ENCODE results near the gene OBP2B.
"Not testable (repeated sequence)": the region's sequence is repeated elsewhere in the genome, so short reads cannot be mapped to it uniquely, and the experiment has no call there.

OBP2B gene

DNA sequence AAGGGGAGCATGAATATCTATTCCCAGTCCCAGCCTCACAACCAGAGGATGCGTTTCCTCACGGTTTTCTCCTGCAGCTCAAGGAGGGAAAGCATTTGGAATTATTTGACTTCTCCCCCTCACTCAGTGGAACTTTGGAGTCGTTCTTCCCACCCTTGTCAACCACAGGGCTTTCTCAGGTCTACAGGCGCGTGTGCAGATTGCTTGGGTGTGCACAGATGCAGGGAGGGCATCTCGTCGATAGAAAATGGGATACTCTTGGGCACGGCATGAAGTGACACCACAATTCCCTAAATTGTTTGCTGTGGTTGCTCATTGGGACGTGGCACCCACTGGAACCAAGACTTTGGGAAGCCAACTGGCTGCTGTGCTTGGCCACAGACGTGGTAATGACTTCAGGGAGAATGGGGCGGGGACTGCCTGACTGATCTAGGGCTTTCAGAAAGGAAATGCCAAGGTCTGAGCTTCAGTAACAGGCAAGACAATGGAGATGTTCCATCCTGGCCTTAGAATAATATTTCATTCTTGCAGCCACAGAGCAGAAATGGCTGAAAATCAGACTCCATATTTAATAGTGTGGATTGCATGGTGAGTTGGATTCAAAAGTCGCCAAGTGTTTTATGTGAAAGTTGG lies 12.2 kb upstream of the OBP2B start:
- no peak for DNase-seq (ENCODE audit: low spot score)

DNA sequence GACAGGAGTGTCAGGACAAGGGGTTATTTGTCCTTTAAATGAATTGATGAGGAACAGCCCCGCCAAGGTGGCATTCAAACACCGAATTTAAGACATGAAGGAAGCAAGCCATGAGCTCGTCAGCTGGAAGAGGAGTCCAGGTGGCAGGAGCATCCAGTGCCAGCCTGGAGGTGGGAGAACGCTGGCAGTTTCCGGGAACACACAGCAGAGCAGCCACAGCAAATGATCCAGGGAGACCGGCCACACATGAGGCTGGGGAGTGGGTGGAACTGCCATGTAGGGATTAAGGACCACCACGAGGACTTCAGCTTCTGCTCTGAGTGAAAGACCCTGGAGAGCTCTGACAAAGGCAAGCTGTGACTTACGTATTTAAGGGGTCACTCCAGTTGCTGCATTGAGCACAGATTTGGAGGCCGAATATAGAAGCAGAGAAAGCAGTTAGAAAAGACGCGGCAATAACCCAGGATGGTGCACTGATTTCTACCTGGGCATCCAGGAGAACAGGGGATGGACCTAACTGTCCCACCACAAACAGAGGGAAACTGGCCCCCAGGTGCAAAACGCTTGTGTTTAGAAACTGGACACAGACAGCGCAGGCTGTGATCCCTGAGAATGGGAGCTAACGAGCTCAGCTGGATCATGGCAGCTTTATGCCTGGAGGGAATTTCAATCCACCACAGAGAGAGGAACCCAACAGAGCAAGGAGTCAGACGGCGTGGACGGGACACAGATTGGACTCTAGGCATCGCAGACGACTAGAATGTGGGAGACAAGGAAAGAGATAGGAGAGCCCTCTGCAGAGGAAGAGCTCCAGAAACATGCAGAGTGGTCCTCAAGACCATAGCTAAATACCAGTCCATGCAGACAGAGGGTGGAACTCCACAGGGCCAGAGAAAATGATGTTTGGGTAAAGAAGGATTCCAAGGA lies 9.3 kb upstream of the OBP2B start:
- not testable (repeated sequence) for DNase-seq (ENCODE audit: low spot score)

DNA sequence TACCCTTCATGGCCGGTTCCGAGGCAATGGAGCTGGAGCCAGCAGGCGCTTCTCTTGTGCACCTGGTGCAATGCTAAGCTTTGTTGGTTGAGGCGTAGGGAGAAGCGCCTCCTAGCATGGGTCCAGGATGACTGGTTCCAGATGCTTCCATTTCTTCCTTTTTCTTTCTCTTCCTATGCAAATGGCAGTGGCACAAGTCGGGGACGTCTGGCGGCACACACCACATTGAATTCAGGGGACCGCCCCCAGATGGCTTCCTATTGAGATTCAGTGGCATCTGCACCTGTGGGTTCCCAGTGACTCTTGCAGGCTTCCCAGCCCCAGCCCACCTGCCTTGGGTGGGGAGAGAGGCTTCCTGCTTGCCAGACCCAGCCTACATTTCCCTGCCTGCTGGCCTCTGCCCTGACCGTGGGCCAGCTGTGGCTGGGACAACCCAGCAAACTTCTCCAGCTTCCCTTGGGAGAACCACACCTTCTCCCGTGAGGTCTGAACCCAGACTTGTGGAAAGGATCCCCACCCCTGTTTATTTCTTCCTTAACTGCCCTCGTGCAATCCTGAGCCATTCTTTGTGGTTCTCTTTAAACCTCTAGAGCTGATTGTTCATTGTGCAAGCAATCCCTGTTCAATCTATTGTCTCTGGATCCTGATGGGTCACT lies 8.4 kb upstream of the OBP2B start:
- not testable (repeated sequence) for DNase-seq (ENCODE audit: low spot score)

DNA sequence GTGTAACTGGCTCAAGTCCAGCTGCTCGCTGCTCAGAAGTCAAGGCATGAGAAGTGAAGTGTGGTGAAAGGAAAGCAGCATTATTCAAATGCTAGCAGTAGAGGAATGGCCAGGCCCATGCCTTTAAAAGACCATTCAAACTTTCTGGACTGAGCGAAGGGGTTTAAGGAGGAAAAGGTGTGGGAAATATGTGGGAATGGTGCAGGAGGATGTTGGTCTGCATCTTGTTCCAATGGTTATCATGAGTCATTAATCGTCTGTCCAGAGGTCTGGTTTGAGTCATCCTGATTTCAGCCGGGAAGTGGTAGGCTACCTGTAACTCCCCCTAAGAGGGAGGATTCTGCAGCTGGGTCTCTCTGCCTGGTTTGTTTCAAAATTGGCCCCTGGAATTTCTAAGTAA lies 5.2 kb upstream of the OBP2B start:
- not testable (repeated sequence) for DNase-seq (ENCODE audit: low spot score)

DNA sequence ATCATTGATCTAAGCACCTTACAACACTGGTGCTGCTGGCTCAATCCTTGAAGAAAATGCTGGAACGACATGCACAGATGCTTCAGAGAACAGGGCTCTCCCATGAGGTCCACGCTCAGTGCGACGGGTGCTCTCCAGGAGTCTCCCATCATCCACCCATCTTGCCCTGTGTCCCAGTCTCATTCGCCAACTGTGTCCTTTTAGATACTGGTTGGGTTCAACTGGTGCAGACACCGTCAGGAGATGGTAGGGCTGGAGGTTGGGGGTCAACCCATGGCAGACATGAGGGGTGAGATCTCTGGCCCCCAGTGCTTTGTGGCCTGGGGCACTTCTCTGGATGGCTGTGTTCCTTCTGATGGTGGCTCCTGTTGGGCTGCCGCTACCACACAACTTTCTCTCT lies 1.6 kb upstream of the OBP2B start:
- no peak for DNase-seq (ENCODE audit: low spot score)

DNA sequence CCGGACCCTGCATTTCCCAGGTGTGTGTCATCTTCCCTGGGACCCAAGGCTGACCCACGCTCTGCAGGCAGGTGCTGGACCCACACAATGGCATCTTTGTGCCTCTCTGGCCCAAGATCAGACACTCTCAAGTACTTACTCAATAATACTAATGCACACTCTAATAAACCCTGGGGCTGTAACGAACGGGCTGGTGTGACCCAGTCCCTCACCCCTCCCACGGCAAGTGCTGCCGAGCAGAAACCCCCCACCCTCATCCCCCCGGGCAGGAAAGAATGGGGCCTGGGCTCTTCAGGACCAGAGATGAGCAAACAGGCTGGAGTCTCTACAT lies 1.1 kb upstream of the OBP2B start:
- no peak for DNase-seq (ENCODE audit: low spot score)

DNA sequence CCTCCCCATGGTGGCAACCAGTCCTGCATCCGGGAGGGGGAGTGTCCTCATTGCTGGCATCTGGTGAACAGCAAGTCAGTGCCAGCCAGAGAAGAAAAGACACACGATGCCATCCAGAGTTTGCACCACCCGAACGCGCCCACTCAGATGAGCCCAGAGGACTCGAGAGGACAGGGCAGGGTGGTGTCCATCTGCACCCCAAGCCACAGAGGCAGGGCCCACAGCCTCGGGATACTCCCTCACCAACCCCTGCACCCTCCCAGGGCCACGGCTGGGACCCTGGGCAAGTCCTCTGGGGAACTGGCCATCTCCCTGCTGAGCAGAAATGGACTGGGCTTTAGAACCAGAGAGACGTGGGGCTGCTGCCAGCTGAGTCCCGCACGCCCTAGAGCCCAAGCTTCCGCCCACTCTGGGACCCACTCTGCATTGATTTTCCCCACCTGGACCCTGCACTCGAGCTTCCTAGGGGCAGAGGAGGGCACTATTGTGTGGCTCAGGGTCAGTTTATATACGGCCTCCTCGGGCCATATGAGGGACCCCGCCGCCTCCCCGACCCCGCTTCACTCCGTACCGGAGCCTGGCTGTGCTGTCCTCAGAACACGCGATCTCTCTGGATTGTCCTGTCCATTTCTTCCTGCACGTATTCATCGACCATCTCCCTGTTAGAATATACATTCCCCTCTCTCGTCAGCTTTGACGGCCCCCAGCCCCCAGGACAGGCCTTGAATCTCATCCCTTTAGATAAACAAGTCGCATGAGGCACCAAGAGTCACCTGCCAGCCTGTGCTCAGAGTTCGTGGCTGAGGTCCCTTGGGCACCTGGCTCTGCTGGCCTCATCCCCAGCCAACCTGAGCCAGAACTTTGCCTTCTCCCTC lies 514 bp upstream of the OBP2B start:
- not testable (repeated sequence) for DNase-seq (ENCODE audit: low spot score)

DNA sequence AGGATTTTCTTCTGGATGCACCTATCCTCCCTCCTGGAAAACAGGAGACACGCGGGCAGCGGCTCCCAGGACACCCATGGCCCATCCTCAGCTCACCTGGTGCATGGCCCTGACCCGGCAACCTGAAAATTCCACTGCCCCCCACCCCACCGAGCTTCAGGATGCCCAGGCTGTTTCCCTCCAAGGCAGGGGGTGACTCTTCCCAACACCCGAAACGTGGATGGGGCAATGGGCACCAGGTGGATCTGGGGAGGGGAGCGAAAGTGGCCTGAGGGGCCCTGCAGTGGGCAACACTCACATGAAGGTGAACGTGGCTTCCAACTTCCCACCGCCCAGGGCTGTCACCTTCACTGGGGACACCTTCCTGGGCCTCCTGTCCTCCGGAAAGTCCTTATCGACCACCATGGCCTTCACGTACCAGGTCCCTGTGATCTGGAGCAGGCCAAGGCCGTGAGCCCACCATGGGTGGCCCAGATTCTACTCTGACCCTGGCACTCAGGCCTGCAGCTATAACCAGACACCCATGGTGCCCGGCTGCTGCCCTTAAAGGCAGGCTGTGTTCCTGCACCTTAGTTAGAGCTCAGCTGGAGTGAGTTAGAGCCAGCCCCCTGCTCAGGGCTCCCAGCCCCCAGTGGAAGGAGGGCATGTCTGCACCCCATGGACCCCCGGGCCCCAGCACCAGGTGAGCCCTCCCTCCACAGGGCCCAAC lies 725 bp downstream of the OBP2B start:
- not testable (repeated sequence) for DNase-seq (ENCODE audit: low spot score)

DNA sequence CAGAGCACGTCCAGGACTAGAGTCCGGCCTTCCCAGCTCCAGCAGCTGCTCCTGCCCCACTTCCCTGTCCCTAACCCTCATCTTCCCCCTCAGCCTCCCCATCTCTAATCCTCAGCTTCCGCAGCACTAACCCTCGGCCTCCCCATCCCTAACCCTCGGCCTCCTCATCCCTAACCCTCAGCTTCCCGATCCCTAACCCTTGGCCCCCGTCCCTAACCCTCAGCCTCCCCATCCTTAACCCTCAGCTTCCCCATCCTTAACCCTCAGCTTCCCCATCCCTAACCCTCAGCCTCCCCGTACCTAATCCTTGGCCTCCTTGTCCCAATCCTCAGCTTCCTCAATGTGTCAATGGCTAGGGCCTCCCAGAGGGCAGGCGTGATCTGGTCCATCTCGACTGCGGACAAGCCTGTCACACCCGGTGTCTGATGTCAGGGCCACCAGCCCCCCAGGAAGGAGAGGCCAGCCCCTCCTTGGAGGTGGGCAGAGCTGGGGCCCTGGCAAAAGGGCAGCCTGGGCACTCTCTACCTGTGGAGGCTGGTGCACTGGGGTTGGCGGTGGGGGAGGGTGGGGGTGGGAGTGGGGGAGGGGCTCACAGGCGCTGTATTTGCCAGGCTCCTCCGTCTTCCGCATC lies 1.4 kb downstream of the OBP2B start:
- no peak for DNase-seq (ENCODE audit: low spot score)

DNA sequence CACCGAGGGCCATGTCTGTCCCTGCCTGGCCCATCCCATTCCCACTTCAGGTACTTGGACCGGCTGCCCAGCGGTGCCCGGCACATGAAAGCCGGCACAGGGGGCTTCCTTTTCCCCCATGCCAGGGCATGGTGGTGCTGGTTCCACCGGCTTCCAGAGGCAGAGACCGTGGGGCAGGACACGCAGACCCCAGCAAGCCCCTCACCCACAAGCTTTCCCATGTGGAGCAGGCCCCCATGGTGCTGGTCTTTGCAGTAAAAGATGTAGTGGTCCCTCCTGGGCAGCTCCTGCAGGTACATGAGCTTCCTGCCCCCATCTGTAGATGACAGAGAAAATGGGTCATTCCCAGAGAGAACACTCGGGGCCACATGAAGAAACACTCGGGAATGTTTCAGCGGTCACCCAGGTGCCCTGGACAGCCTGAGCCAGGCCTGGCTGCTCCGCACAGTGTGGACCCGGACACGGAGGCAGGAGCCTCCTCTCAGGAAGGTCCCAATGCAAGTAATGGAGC lies 2.0 kb downstream of the OBP2B start:
- no peak for DNase-seq (ENCODE audit: low spot score)

DNA sequence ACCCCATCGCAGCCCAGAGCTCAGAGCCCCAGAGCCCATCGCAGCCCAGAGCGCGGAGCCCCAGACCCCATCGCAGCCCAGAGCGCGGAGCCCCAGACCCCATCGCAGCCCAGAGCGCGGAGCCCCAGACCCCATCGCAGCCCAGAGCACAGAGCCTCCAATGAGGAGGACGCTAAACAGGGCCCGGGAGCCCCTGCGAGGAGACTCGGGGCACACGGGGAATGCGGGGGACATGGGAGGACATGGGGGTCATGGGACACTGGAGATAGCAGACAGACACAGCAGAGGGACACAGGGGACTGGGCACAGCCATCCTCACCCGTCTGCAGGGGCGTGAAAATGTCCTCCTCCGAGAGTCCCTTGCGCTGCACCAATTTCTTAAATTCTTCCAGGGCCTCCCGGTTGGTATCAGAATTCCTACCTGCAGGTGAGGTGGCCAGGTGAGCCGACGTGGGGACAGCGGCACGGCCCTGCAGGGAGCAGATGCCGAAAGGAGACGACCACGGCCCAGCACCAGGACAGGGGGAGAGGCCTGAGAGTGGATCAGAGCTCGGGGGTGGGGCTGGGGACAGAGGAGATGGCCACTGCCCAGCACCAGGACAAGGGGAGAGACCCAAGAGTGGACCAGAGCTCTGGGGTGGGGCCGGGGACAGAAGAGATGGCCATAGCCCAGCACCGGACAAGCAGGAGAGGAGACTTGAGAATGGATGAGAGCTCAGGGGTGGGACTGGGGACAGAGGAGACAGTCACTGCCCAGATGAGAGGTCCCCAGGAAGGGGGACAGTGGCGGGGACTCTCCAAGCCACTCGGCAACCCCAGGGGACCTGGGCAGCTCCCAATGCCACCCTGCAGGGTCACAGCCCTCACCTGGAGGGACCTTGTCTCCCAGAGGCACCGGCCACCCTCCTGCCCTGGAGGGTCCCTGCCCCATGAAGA lies 2.8 kb downstream of the OBP2B start:
- DNase-seq (ENCODE audit: low spot score), result no peak

DNA sequence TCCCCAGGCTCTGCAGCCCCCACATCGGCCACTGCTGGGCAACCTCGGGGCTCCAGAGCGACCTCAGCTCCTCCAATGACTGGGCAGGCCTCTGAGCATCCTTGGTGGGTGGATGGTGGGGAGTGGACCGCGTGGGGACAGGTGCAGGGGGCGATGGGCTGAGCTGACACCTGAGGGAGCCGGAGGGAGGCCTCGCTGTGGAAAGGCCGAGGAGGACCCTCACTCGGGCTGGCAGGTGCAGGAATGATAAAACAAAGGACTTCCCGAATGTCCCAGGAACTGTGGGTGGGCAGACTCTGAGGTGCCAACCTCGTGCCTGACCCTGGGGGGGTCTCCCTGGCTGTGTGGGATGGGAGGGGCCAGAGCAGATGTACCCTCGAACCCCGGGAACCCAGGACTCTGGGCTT lies 3.6 kb downstream of the OBP2B start:
- not testable (repeated sequence) for DNase-seq (ENCODE audit: low spot score)

DNA sequence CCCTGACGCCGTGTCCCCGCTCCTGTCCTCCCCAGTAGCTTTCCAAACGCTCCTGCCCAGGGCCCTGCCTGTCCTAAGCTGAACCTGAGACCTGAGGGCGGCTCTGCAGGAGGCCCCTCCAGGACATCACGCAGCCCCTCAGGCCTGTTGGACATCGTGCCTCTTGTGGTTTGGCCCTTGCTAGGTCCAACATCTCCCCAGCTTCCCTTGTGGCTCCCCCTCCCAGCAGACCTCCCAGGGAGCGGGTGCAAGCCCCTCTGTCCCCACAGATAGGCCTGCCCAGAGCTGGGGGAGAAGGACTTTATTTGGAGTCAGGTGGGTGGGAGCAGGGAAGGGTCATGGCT lies 4.1 kb downstream of the OBP2B start:
- no peak for DNase-seq (ENCODE audit: low spot score)

DNA sequence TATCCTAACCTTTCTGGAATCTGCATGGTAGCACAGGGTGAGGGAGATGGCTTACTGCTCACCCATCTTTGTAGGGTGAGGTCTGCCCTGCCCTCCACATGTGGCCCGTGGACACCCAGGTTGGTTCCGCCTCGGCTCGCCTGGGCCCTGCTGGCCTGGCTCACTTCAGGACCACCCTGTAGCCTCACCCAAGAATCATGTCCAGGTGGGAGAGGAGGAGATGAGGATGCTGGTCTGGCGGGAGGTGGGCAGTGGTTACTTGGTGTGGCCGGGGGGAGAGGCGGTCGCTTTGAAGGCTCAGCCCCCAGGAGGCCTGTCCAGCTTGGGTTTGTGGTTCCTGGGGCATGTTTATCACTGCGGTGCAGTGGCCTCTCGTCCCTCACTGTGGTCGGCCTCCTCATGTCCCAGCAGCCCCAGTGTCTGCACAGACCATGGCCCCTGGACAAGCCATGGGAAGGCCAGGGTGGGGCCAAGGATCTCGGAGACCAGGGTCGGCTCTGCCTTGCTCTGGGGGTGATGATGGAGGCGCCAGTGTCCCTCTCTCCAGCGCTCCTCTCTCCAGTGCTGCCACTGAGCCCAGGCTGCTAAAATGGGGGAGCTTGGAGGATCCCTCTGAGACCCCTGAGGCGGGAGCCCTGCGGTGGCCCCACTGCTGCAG lies 4.6 kb downstream of the OBP2B start:
- no peak for DNase-seq (ENCODE audit: low spot score)

DNA sequence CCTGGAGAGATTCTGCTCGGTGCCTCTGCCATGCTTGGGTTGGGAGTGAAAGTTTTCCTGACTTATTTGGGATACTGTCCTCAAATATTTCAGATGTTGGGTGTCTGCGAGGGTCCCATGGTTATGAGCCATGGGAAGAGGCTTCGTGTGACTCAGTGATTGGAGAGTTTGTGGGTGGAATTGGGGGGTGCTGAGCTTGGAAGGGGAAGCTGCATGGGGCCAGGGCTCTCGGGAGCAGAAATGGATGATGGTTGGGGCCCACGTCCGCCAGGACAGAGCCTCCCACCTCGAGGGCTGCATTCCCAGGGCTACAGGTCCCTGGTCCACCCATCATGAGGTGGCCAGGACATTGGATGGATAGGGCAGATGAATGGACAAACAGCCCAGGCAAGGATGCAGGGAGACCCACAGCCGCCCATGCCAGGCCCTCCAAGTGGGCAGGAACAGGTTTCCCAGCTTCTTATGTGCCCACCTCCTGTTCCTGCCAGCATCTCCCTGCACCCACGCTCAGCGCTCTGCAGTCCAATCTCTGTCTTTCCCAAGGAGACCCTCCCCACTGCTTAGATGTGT lies 5.5 kb downstream of the OBP2B start:
- no peak for DNase-seq (ENCODE audit: low spot score)

DNA sequence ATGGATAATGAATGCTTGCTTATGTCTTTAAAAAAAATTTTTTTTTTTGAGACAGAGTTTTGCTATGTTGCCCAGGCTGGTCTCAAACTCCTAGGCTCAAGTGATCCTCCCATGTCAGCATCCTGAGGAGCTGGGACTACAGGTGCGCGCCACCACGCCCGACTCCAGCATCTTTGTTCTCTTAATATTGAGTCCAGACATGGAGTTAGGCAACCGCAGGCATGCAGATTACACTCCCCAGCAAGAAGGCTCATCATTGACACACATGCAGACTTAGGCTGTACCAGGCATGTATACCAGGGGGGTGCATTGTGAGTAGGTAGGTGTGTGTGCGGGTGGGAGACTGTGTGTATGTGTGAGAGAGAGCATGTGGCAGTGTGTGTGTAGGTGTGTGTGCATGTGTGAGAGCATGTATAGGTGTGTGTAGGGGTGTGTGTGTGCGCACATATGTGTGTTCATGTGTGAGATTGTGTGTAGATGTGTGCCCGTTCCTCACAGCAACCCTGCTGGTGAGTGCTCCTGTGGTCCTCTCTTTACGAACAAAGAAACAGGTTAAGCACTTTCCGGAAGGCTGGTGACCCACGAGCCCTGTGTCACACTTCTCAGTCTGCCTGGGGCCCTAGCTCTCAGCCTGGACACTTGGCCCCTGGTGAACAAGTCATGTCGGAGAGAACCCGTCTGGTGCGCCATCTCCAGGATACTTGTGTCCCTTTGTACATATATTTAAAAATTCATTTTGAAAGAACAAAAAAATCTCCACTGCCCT lies 6.2 kb downstream of the OBP2B start:
- DNase-seq (ENCODE audit: low spot score), result no peak

DNA sequence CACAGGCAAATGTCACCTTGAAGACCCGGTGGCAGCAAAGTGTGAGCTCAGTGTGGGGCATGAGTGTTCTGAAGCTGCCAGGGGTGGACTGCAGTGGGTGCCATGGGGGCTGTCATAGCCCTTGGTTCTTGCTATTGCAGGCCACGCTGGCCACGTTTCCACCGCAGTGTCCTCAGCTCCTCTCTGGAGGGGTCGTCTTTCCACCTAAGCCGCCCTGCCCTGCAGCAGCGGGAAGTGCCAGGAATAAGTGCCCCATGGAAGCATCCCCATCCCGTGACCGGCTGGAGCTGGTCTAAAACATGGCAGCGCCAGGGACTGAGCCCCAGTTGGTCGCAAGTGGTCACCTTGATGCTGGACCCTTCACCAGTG lies 6.9 kb downstream of the OBP2B start:
- DNase-seq (ENCODE audit: low spot score), result no peak
